GM23248 (cell line): ENCODE results near the gene SEC22C.

Experiments
- EZH2 ChIP-seq: fragments of 200-600 bp; sonication (generic); IDR thresholded peaks from 2 replicates; pipeline ENCODE4 v1.6.1; 2018; ENCODE audit warnings: antibody characterized with exemption, mild to moderate bottlenecking; ENCODE audit not compliant: insufficient read depth, poor library complexity, severe bottlenecking
- EZH2phosphoT487 ChIP-seq: fragments of 200-600 bp; sonication (generic); IDR thresholded peaks from 2 replicates; pipeline ENCODE4 v1.6.1; 2018; ENCODE audit warnings: antibody characterized with exemption, moderate library complexity, mild to moderate bottlenecking, low read depth; ENCODE audit not compliant: insufficient read depth

GRCh38 chr3:42556089-42556632 lies 25.6 kb downstream of the SEC22C start:
- TF ChIP-seq EZH2 (no peak), EZH2phosphoT487 (no peak)
